ENCODE data around the gene FCN1.

Gene FCN1

DNA sequence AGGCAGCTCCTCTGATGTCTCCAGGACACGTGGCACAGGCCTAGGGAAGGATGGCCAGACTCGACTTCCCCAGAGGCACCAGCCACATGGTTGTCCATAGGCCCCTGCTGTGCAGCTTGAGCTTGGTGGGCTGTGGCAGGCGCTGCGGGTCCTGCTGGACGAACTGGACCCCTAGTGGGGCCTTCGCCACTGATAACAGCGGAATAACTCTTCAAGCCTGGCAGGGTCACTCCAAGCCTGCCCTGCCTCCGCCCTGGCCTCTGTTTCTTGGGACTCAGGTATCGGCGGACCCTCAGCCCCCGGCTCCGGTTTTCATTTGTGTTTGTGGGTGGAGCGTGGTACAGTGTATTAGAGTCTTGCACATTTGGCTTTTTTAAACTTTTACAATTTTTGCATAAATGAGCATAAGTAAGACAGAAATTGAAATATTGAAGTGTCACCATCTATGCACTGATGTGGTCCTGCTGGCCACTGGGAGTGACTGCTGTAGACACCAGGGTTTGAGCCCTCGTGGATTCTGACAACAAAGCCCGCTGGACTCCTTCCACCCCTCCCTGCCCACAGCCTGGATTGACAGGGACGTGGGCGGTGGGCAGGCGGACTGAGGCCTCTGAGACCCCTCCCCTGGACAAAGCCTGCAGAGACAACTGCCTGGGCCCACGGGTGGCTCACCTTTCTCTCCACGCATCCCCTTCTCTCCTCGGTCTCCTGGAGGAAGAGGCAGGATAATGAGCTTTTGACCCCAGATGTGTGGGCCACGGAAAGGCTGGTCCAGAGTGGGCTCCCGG is 3.8 kb downstream of the FCN1 start:
- DNase-seq (ENCODE audit: low read depth): no peak

DNA sequence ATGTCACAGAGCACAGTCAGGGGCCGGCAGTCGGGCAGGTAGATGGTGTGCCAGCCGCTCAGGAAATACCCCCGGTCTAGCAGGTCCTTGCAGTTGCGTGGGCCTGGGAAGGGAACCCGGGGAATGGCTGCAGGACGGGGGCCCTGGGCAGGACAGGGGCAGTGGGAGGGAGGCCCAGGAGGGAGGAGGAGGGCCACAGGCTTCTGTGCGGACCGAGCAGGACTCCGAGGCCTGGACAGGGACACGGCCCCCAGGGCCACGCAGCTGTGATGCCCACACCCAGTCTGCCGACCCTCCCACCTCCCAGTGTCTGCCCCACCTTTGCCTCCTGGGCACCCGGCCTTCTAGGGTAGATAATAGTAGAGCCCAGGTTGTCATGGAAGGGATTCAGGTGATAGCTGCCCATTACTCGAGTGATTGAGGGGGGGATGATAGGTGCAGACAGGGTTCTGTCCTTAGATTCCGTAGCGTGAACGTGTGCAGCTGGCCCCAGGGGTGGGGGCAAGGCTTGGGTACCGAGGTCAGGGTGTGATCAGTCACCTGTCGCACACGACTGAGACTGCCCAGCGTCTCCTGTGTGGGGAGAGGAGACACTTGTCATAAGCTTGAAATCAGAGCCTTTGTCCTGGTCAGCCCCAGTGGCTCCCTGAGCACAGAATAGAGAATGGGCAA is 4.5 kb downstream of the FCN1 start:
- DNase-seq (ENCODE audit: low read depth): no peak

DNA sequence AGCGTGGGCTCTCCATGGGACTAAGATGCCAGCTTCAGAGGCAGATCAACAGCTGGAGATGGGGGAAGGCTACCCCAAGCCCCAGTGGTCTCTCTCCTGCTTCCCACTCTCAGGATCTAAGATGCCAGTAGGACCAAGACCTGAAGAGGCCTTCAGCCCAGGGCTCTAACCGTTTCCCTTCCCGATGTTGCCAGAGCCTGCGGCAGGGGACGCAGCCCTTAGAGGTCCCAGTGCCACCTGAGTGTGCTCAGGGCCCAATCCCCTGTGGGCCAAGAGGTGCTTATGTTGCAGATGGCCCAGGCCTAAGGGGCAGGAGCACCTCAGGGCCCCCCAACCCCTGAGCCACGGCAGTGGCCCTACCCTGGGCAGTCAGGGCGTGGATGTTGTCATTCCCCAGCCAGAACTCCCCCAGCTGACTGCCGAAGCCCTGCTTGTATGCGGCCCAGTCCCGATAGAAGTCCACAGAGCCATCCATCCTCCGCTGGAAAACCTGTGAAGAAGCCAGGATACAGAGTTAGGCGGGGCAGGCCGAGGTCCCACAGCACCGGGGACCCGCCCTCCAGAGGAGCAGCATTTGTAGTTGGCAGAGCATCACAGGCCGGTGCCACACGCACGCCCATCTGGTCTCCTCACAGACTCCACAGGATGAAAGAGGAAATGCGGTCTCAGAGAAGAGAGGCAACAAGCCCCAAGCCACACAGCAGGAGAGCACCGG is 5.4 kb downstream of the FCN1 start:
- DNase-seq (ENCODE audit: low read depth): no peak

DNA sequence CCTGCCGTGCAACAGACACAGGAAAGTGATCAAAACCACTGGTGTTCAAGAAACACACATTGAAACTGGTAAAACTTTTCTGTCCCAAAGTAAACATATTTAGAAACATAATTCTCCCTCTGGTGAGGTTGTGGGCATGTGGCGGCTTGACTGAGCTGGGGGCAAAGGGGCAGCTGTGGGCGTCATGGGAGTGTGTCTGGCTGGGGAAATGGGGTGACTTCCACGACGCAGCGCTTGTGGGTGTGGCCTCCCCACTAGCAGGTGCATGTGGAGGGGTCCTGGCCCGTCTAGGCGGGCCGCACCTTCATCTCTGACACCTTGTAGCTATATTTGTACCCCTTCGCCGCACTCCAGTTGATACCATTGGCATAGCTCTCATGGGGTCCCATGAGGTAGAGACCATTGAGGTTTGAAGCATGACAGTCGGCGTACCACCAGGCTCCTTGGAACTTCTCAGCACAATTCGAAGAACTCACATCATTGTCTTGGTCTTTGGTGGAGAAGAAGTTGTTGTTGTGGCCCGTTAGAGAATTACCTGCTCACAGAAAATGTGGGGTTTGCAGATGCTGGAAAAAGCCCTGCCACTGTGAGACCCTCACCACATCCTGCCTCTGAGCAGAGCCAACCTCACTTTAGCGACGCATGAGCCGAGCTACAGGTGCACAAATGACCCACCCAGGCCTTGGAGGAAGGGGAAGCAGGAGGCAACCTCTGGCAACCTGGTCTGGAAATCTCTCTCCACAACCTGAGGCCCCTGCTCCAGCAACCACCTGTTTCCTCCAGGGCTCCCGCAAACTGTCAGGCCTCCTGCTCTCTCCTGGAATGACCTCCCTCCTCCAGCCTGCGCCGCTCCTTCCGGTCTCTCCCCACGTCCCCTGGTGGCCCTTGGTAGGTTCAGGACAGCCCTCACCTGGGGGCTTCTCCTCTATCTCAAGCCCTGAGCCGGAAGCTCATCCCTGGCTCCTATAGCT is 7.9 kb downstream of the FCN1 start:
- DNase-seq (ENCODE audit: low read depth): no peak

DNA sequence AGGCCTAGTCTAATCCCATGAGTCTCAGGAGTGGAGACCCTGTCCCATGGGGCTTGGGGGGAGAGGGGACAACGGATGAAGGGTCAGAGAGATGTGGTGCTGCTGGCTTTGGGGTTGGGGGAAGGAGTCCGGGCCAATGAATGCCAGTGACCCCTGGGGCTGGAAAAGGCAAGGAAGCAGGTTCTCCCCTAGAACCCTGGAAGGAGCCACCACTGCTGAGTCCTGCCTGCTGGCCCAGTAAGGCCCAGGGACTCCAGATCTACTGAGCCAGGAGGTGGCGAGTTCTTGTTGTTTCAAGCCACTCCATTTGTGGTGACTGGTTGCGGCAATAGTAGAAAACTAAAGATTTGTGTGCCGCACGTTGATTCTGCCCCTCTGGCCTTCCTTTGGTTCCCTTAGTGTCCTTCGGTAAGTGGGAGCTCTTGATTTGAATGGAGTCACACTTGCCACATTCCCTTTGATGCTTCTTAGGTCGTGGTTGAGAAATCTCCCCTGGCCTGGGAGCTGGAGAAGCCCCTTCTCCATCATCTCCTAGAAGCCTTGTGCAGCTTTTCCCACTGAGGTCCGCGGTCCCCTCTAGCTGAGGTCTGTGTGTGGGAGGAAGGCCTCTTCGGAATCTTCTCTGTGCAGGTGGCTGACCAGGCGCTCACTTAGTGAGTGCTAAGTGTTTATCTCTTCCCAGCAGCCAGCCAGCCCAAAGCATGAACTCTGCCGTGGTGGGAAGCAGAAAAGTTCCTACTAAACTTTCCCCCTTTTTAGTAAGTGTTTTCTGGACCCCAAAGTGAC is 9.0 kb downstream of the FCN1 start:
- DNase-seq (ENCODE audit: low read depth): no peak

DNA sequence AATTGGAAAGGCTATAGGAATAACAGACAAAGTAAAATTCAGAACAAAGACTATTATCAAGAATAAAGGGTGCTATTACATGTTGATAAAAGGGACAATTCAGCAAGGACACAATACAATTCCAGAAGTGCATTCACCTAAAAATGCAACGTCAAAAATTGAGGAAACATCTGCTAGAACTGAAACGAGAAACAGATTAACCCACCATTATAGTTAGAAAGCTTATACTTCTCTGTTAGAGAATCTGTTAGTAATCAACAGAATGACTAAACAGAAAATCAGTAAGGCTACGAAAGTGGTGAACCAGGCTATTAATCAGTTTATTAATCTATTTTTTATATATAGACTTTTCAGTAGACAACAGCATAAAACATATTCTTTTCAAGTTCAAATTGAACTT is 14.8 kb downstream of the FCN1 start:
- DNase-seq (ENCODE audit: low read depth): no peak

DNA sequence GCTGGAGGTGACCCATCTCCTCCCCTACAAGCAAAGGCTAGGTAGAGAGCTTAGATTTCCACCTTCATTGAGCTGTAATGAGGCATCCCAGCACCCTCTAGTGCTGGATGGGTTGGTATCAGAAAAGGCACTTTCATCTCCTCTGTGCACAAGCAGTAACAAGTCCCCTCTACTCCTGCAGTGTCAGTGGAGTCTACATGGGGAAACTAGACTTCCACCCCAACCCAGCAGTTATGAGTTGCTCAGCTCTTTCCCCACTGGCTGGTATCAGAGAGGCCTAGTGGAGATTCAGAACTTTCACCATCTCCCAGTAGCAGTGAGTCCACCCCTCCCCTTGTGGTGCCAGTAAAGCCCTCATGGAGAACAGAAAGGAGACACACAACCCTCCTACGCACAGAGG is 17.9 kb downstream of the FCN1 start:
- peak; percentile 30 for DNase-seq (ENCODE audit: low read depth)

DNA sequence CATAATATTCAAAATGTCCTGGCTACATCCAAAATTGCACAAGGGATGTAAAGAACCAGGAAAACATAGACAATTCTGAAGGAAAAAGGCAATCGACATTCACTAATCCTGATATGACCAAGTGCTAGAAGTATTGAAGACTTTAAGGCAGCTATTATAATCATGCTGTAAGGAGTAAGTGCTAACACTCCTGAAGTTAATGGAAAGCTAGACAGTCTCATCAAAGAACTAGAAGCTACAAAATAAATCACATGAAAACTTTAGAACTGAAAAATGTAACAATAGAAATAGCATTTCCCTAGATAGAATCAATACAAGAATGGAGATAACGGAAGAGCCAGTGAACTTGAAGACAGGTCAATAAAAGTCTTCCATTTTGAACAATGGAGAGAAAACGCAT is 18.5 kb downstream of the FCN1 start:
- no peak for DNase-seq (ENCODE audit: low read depth)

DNA sequence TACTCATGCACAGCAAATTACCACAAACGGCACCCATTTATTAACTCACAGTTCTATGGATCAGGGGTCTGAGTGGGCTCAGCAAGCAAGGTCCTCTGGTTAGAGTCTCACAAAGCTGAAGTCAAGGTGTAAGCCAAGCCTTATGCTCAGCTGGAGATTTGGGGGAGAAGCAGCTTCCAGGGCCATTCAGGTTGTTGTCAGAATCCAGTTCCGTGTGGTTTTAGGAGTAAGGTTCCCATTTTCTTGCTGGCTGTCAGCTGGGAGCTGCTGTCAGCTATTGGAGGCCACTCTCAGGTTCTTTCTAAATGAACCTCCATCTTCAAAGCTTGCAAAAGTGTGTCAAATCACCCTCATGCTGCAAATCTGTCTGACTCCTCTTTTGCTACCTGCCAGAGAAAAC is 19.4 kb downstream of the FCN1 start:
- DNase-seq (ENCODE audit: low read depth): no peak

DNA sequence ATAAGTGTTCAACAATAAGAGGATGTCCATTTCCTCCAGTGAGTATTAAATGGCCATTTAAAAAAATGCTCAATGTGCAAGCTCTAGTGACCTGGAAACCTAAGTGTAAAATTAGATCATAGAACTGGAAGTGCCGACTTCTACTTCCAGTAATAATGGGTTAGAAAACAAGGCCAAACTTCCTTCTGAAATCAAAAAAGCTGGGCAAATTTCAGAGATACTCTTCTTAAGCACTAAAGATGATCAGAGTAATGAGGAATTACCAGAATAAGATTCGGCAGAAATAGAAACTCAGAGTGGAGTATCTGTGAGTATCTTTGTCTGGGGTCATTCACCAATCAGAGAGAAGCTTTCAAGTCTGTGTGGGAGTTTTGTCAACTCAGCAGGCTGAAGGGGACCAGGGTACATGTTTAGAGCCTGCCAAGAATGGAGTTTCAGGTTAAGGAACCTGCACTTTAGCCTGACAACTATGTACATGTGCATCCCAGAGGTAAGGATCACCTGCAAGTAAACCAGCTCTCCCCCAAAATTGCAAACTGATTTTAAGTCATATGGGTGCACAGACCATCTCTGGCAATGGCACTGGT is 20.0 kb downstream of the FCN1 start:
- DNase-seq (ENCODE audit: low read depth): no peak

DNA sequence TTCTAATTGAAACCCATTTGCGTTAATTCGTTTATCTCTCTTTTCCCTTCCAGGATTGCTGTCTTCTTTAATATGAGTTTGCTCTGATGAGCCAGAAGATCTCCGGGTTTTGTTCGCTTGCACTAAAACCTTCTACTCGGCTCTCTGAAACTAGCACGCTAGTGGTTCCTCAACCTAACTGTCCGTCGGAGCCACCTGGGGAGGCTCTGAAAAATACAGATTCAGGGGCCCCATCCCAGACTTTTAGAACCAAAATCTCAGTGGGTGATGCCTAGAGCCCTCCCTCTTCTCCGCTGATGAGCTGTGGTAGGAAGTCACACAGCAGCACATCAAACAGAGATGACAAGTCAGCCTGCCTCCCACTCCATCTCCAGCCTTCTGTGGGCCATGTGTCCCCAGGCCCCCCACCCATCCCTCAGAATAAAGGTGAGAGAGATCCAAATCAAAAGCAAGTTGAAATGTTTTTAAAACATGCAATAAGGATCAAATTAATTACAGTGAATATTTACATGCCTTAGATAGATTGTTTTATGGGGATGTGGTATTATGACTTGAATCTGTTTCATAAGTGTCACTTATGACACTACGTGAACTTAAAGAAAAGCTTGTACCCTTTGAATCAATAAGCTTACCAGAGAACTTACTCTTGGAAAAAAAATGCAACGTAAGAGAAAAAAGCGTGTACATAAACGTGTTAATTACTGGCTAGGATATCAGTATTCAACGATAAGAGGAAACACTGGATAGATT is 20.7 kb downstream of the FCN1 start:
- no peak for DNase-seq (ENCODE audit: low read depth)

DNA sequence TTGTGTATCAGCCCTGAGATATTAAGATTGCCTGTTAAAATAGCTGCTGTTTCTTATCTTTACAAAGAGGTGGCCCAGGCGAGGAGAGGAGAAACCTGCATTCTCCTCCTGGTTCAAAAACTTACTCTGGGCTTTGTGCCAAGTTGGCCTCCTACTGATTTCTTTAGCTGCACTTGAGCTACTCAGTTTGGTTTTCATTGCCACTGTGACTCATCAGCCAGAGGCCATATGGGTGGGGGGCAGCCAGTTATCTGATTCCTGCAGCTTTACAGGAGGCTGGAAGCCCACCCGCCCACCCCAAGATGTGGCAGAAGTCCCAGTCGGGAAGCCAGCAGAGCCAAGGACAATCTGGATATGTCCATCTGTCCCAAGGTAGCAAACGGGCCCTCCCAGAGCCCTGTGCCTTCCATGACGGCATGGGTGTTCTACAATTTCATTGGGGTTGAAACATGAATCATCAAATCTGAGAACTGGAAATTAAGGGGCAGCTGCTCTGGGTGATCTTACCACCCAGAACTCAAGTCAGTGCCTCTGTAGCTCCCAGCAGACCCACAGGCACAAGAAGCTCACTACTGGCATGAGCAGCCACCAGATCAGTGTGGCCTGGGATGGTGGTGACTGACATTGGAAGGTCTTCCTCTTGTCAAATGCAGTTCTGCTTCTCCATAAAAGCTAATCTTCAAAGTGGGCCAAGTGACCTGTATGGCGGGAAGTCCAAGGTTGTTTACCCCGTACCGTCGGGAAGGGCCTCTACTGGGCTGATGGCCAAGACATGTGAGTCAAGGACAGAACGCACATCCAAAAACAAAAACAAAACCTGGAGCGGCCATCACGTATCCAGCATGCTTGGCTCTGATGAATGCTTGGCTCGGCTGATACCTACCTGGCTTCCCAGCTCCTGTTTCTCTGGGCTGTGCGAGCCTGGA is 21.5 kb downstream of the FCN1 start:
- DNase-seq (ENCODE audit: low read depth): peak; percentile 86

DNA sequence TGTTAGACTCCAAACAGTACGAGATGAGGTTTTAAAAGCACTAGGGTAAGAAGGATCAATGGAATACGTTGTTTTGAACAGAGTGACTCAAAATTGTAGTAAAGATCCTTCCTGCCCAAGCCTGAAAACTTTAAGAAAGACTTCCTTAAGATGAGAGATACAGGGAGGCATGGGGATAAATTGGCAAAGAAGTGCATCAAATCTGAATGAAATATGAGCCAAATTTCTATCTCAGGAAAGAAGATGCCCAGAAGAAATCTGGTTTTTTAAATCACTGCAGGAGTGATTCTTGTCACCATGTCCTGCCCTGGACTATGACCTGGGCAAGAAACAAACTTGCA is 22.2 kb downstream of the FCN1 start:
- DNase-seq (ENCODE audit: low read depth): no peak

DNA sequence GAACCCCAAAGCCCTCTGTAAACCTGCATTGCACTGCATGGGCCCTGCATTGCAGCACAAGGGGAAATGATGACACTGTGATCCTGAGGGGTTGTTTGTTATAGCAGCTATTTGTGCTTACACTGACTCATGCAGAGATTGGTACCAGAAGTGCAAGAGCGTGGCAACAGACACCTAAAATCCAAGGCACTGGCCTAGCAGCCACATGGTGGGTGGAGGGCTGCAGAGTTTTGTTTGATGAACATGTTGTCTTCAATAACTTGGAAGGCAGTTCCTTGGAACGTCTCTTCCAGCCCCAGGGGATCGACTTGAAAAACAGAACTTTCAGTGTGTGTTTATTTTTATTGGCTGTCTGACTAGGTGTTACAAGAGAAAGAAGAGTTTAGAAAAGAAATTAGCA is 22.6 kb downstream of the FCN1 start:
- no peak for DNase-seq (ENCODE audit: low read depth)

DNA sequence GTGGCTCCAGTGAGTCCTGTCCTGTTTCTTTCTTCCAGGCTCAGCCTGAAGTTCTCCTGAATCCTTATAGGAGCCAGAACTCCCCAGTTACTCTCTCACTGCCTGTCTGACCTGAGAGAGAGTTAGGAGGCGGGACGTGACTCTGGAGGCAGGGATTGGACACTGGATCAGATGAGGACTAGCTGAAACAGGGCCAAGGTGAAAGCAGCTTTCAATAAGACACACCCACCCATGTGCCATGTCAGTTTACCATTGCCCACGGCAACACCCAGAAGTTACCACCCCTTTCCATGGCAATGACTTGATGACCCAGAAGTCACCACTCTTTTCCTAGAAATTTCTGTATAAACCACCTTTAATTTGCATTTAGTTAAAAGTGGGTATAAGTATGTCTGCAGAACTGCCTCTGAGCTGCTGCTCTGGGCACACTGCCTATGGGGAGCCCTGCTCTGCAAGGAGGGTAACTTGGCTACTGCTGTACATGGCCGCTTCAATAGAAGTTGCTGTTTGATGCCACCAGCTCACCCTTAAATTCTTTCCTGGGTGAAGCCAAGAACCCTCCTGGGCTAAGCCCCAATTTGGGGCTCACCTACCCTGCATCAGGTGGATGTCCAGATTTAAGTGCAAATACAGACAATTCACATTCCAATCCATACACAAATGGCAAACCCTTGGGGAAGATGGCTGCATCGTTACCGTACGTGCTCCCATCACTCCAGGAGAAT is 23.4 kb downstream of the FCN1 start:
- DNase-seq (ENCODE audit: low read depth): no peak

DNA sequence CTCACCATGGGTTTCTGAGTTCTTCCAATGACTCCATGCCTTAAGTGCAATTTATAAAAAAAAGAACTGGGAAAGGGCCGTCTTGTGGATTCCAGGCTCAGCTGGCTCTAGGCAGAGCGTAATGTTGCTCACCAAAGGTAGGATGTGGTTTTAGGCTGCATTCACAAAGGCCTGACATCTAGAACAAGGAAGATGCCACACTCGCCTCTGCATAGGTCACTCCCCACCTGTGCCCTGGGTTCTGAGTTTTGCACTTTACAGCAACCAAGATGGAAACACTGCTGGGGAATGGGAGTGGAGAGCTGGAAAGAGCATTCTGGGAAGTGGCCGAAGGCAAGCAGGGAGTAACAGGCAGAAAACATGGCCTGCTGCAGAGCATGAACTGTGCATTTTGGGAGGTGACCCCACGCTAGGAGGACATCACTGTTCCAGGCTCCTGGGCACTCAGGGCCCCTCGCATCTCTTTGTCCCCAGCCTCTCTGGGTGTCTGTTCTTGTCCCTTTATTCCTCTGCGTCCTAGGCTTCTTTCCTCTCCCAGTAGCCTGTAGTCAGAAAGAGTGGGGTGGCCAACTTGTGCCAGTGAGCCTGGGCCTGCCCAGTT is 24.8 kb downstream of the FCN1 start:
- no peak for DNase-seq (ENCODE audit: low read depth)

DNA sequence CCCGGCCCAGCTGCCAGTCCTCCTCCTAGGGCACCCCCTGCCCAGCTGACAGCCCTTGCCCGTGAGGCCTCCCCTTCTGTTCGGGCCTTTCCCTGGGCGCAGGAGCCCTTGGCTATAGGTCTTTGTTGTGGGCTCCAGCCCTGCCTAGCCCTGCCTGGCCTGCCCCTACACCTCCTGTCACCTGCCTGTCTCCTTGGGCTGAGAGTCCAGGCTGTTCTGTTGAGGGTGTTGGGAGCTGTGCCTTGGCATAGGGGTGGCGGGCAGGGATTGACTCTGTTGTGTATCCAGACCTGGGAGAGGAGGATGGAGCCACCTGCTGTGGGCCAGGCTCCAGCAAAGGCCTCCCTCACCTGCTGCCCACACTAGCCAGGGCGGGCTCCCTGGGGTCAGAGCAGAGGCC is 25.5 kb downstream of the FCN1 start:
- DNase-seq (ENCODE audit: low read depth): no peak

DNA sequence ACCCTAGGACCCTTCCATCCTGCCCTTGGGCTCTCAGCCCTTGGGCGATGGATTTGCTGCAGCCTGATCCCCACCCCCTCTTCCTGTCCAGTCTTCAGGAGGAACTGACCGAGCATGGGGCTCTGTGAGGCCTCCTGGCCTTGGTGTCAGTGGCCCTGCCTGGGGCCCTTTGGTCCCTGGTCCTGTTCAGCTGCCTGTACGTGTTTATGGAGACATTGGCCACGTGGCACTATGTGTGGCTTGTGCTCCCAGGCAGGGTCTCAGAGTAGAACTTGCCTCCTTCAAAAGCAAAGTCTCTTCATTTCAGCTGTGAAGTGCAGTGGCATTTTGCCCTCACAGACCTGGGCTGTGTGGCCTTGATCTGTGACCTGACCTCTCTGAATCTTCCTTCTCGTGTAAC is 26.0 kb downstream of the FCN1 start:
- DNase-seq (ENCODE audit: low read depth): no peak

Measured in amniotic epithelial cell (primary cell).